Daoy (cell line): ENCODE measurements around the gene PAMR1. TPM values are rescaled to one million over a fixed set of nuclear protein-coding genes. Genes with fewer than 3 reads are reported as not detected.
"Not testable (repeated sequence)": the region's sequence is repeated elsewhere in the genome, so short reads cannot be mapped to it uniquely, and the experiment has no call there.

Source experiments
- DNase-seq: peaks from one replicate; pipeline ENCODE4 v3.0.0-alpha.2; 2015; ENCODE audit warnings: low read depth
- total RNA-seq: library from RNA; depleted of rRNA; stranded (reverse); fragments of >200 nt; shearing (Covaris generic); gene quantifications from 2 replicates; pipeline ENCODE4 v1.2.3, GENCODE V29; 2014; rRNA removed

The PAMR1 gene
- total RNA-seq, result 0.17 and 0.33 TPM in 2 replicates

DNA sequence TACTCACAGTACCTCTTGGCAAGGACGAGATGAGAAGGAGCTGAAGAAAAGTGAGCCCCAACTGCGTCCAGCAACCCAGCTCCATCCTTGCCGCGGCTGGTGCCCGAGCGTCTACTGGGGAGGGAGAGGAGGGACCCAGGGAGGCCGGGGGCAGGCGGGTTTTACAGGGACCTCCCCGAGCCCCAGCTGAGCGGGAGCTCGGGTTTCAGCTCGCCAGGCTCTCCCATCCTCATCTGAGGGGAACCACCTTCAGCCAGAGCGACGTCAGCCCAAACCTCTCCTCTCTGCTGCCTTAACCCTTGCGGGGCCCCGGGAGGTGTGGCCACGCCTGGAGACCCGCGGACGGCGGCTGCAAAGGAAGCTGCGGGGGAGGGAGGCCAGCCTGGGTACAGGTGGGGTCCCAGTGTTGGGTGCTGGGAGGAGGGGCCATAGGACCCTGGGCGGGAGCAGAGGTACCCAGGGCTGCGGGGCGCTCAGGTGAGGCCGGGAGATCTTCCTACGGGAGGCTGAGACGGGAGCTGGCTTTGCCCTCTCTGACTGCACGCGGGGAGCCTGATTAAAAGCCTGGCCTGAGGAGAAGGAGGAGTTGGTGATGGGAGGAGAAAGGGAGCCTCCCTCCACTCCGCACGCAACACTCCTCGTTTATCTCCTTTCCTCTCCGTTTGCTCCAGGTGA, at the start of gene PAMR1:
Gene PAMR1, minus strand, starts transcription at position 116 of the 675 bp plus-strand sequence. Its CDS starts 31 bp downstream, at position 85.
- DNase-seq, result no peak

- DNase-seq, result no peak
Observed at GRCh38 chr11:35571696-35572095, 46.3 kb upstream of the PAMR1 start.

- DNase-seq, result no peak
Observed at GRCh38 chr11:35567737-35568465, 42.5 kb upstream of the PAMR1 start.

- DNase-seq, result no peak
Observed at GRCh38 chr11:35566885-35567284, 41.5 kb upstream of the PAMR1 start.

GRCh38 chr11:35566181-35566580, 40.8 kb upstream of the PAMR1 start:
- DNase-seq, result no peak

GRCh38 chr11:35564245-35564595, 38.8 kb upstream of the PAMR1 start:
- DNase-seq, result no peak

DNA sequence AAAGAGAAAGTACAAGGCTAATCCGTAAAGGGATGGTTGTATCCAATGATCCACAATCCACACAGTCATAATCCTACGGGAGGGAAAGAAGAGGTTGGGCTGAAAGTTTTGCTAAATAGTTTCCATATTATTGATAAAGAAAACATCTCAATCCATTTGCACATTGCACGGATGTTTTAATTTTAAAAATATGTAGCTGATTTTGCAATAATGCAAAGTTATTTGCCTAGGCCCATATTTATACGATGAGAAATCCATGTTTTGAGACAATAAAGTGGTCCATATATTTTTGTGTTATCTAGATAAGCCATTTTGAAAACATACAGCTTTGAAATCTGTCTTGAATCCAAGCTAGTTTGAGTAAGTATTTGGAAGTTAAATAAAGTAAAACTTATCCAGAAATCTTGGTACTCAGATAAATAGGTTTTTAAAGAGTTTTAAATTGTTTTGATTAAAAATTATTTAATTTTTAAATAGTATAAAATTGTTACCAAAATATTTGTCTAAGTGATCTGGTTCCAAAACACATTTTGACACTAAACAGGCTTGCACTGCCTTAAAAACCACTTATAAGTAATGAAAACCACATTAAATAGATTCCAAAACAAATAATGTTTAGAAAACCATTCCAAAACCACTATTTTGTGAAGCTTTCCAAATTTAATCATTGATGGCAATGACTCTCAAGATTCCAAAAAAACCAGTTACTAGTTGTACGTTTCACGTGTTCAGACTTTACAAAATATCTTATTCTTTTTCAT, 38.2 kb upstream of the PAMR1 start:
- DNase-seq, result no peak

- DNase-seq, result no peak
Observed at GRCh38 chr11:35559949-35560348, 34.5 kb upstream of the PAMR1 start.

DNA sequence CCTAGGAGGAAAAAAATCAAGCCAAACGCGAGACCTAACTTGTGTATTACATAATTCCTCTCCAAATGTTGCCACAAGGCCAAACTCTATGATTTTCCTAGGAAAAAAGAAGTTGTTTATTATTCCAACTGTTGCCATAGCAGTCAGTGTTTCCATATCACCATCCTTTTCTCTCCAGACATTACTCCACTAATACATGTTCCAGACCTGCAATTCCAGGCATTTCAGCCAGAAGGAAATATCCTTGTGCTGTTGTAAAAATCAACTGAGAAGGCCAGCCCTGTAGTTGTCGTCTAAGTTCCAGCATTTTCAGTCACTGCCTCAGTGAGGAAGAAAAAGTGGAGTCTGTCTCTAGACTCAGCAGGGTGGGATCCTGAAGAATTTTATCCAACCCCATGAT, 33.1 kb upstream of the PAMR1 start:
- no peak for DNase-seq

GRCh38 chr11:35555488-35555887, 30.1 kb upstream of the PAMR1 start:
- no peak for DNase-seq

GRCh38 chr11:35554491-35555437, 29.3 kb upstream of the PAMR1 start:
- peak; percentile 4 for DNase-seq

DNA sequence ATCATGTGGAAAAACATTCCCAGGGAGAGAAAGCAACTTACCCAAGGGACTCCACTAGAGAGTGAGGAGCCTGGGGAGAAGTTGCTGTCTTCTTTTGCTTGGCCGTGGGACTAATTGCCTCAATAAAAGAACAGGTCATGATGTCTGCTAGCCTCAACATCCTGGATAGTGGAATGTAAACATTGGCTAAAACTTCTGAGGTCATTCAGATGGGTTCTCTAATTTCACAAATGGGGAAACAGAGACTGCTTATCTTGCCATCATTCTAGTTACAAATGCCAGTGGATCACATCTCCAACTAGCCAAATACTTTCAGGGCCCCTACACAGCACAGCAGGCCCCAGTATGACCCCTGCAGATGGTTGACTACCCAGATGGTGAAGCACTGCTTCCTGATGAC, 28.4 kb upstream of the PAMR1 start:
- DNase-seq, result peak; percentile 63

DNA sequence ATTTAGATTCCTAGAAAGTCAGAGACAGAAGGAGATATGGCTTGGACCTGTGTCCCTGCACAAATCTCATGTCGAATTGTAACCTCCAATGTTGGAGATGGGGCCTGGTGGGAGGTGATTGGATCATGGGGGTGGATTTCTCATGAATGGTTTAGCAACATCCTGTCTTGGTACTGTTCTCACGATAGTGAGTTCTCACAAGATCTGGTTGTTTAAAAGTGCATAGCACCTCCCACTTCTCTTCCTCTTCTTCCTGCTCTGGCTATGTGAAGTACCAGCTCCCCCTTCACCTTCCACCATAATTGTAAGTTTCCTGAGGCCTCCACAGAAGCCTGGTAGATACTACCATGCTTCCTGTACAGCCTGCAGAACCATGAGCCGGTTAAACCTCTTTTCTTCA, 27.6 kb upstream of the PAMR1 start:
- no peak for DNase-seq

- DNase-seq, result no peak
Observed at GRCh38 chr11:35552616-35553015, 27.2 kb upstream of the PAMR1 start.

- peak; percentile 29 for DNase-seq
Observed at GRCh38 chr11:35550374-35551036, 25.1 kb upstream of the PAMR1 start.

- peak; percentile 93 for DNase-seq
Observed at GRCh38 chr11:35549787-35550186, 24.4 kb upstream of the PAMR1 start.

- no peak for DNase-seq
Observed at GRCh38 chr11:35548925-35549561, 23.6 kb upstream of the PAMR1 start.

DNA sequence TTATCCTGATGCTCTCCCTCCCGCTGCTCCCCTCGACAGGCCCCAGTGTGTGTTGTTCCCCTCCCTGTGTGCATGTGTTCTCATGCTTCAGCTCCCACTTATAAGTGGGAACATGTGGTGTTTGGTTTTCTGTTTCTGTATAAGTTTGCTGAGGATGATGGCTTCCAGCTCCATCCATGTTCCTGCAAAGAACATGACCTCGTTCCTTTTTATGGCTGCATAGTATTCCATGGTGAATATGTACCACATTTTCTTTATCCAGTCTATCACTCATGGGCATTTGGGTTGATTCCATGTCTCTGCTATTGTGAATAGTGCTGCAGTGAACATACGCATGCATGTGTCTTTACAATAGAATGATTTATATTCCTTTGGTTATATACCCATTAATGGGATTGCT, 22.6 kb upstream of the PAMR1 start:
- not testable (repeated sequence) for DNase-seq

DNA sequence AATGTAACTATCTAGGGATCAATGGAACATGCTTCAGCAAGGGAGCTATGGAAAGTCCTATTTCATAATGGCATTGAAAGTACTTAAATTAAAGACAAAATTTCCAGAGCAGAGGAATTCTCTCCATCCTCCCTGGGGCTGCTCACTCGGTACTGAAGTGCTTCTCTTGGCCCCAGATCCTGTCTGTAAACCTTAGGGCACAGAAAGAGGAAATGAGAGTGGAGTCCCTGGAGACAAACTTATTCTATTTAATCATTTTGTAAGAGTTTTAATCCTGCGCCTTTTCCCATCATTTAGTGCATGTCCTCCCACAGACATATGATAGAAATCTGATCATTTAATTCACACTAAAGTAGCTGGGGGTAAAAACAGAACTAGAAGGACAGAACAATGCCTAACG, 20.9 kb upstream of the PAMR1 start:
- no peak for DNase-seq

GRCh38 chr11:35545391-35546003, 20.1 kb upstream of the PAMR1 start:
- no peak for DNase-seq
